ENCODE data around the gene GFER. TPM values are rescaled to one million over a fixed set of nuclear protein-coding genes. Genes with fewer than 3 reads are reported as not detected.

Gene GFER
- total RNA-seq, 4 donors from 2014 or later, result 13.4 to 20.2 (median 18.1) TPM

DNA sequence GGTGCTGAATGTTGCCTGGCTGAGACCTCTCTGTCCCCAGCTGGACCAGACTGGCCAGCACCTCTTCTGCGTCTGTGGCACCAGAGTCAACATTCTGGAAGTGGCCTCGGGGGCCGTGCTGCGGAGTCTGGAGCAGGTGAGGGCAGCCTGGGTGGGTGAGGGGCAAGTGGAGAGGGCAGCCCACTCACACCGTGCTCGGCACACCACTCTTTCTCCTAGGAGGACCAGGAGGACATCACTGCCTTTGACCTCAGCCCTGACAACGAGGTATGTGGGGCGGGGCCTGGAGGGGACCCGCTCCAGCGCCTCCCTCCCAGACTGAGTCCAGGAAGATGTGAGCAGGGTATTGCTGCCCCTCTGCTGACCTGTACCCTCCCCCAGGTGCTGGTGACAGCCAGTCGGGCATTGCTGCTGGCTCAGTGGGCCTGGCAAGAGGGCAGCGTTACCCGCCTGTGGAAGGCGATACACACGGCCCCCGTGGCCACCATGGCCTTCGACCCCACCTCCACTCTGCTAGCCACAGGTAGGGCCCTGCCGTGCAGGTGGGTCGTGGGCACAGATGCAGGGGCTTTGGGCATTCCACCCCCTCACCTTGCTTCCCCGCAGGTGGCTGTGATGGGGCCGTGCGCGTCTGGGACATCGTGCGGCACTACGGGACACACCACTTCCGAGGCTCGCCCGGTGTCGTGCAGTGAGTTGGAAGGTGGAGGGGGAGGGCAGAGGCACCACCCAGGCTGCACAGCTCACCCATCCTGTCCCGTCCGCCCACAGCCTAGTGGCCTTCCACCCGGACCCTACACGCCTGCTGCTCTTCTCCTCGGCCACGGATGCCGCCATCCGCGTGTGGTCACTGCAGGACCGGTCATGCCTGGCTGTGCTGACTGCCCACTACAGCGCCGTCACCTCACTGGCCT lies 9.6 kb upstream of the GFER start:
- Histone ChIP-seq H3K4me3 (no peak overlapping the region), H3K27me3 (peaks cover 0 to 20% of the 10 kb centered on the region in 2 donors), H3K9me3 (no peaks in the 10 kb centered on the region), H3K36me3 (peaks cover 0 to 56% (median 36%) of the 10 kb centered on the region in 3 donors), H3K27ac (no peak overlapping the region), H3K4me1 (peaks cover 0 to 32% (median 21%) of the 10 kb centered on the region in 4 donors)
- no peak for TF ChIP-seq POLR2A (IDR thresholded peaks at IDR 0.05)
- no peak for TF ChIP-seq EP300 (IDR thresholded peaks at IDR 0.05)
- TF ChIP-seq, protein P1, sequence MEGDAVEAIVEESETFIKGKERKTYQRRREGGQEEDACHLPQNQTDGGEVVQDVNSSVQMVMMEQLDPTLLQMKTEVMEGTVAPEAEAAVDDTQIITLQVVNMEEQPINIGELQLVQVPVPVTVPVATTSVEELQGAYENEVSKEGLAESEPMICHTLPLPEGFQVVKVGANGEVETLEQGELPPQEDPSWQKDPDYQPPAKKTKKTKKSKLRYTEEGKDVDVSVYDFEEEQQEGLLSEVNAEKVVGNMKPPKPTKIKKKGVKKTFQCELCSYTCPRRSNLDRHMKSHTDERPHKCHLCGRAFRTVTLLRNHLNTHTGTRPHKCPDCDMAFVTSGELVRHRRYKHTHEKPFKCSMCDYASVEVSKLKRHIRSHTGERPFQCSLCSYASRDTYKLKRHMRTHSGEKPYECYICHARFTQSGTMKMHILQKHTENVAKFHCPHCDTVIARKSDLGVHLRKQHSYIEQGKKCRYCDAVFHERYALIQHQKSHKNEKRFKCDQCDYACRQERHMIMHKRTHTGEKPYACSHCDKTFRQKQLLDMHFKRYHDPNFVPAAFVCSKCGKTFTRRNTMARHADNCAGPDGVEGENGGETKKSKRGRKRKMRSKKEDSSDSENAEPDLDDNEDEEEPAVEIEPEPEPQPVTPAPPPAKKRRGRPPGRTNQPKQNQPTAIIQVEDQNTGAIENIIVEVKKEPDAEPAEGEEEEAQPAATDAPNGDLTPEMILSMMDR (IDR thresholded peaks at IDR 0.05), result no peak
- no peak for DNase-seq (ENCODE audit: low spot score in 2 of 2)
- 90 to 92% methylated on average over 27 to 31 of the region's 42 CpGs for WGBS, 2 donors

DNA sequence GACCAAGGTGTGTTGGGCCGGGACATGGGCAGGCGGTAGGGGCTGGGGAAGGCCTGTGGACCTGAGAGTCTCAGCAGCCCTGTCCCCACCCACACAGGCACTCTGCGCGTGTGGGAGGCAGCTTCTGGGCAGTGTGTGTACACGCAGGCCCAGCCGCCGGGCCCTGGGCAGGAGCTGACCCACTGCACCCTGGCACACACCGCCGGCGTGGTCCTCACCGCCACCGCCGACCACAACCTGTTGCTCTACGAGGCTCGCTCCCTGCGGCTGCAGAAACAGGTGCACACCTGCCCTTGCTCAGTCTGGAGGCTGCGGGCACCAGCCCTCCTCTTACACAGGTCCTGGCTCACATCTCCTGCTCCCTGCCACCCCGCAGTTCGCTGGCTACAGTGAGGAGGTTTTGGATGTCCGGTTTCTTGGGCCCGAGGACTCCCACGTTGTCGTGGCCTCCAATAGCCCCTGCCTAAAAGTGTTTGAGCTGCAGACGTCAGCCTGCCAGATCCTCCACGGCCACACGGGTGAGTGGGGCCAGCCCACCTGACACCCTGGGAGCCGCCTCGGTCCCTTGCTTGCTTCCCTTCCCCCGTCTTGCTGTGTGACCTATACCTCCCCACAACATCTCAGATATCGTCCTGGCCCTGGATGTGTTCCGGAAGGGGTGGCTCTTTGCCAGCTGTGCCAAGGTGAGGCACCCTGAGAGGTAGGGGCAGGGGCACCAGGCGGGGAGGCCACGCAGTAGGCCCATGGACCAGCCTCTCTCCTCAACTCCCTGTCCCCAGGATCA lies 8.4 kb upstream of the GFER start:
- Histone ChIP-seq H3K4me1 (peaks cover 0 to 44% (median 24%) of the 10 kb centered on the region in 4 donors), H3K9me3 (no peaks in the 10 kb centered on the region), H3K27me3 (peaks cover 0 to 32% of the 10 kb centered on the region in 2 donors), H3K27ac (no peak overlapping the region), H3K36me3 (peaks cover 0 to 58% (median 36%) of the 10 kb centered on the region in 3 donors), H3K4me3 (no peak overlapping the region)
- no peak for DNase-seq (ENCODE audit: low spot score in 2 of 2)
- WGBS, 2 donors, result 92 to 95% methylated on average over 25 to 26 of the region's 33 CpGs
- TF ChIP-seq, protein P1 (IDR thresholded peaks at IDR 0.05), result no peak
- TF ChIP-seq POLR2A (IDR thresholded peaks at IDR 0.05), result no peak
- TF ChIP-seq EP300 (IDR thresholded peaks at IDR 0.05), result no peak

DNA sequence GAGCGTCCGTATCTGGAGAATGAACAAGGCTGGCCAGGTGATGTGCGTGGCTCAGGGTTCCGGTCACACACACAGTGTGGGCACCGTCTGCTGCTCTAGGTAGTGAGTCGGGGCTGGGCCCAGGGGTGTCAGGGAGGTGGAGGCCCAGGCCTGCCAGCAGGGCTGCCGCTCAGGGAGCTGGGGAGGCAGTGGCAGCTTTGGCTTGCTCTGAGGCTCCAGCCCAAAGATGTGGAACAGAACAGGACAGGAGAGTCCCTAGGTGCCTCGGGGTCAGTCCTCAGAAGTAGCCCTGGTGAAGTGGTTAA lies 7.8 kb upstream of the GFER start:
- 93 to 96% methylated on average over 7 to 8 of the region's 8 CpGs for WGBS, 2 donors
- H3K4me1 ChIP-seq, result peaks cover 0 to 40% (median 19%) of the 10 kb centered on the region in 4 donors

DNA sequence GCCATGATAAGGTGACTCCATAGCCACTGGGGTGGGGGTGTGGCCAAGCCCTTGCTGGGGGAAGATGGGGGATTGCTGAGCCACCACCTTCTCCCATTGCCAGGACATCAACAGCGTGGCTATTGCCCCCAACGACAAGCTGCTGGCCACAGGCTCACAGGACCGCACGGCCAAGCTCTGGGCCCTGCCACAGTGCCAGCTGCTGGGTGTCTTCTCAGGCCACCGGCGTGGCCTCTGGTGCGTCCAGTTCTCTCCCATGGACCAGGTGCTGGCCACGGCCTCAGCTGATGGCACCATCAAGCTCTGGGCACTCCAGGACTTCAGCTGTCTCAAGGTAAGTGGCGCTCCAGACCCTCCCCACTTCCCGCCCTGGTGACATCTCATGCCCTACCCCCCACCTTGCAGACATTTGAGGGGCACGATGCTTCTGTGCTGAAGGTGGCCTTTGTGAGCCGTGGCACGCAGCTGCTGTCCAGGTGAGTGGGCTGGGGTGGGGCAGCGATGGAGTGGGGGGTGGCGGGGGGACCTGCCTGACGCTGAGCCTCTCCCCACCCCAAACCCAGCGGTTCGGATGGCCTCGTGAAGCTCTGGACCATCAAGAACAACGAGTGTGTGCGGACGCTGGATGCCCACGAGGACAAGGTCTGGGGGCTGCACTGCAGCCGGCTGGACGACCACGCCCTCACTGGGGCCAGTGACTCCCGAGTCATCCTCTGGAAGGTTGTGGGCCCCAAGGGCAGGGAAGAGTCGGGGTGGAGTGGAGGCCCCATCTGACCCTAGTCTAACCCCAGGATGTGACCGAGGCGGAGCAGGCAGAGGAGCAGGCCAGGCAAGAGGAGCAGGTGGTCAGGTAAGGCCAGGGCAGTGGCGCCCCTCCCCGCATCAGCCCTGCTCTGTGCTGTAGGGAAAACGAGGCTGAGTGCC lies 6.8 kb upstream of the GFER start:
- TF ChIP-seq EP300 (IDR thresholded peaks at IDR 0.05) (no peak), POLR2A (IDR thresholded peaks at IDR 0.05) (no peak)
- TF ChIP-seq, protein P1 (IDR thresholded peaks at IDR 0.05), result no peak
- Histone ChIP-seq H3K36me3 (peaks cover 0 to 58% (median 36%) of the 10 kb centered on the region in 3 donors), H3K4me1 (peaks cover 0 to 36% (median 17%) of the 10 kb centered on the region in 4 donors), H3K4me3 (no peak overlapping the region), H3K9me3 (no peaks in the 10 kb centered on the region), H3K27me3 (peaks cover 0 to 48% of the 10 kb centered on the region in 2 donors), H3K27ac (no peak overlapping the region)
- WGBS, 2 donors, result 86 to 93% methylated on average over 23 to 29 of the region's 33 CpGs
- no peak for DNase-seq (ENCODE audit: low spot score in 2 of 2)

More for the DNA sequence above, 7.8 kb upstream of the GFER start:
- no peak for DNase-seq (ENCODE audit: low spot score in 2 of 2)
- no peak for TF ChIP-seq EP300 (IDR thresholded peaks at IDR 0.05)
- TF ChIP-seq, protein P1 (IDR thresholded peaks at IDR 0.05), result no peak
- TF ChIP-seq POLR2A (IDR thresholded peaks at IDR 0.05), result no peak
- Histone ChIP-seq H3K27ac (no peak overlapping the region), H3K36me3 (peaks cover 0 to 58% (median 36%) of the 10 kb centered on the region in 3 donors), H3K9me3 (no peaks in the 10 kb centered on the region), H3K27me3 (peaks cover 0 to 37% of the 10 kb centered on the region in 2 donors), H3K4me3 (no peak overlapping the region)

Measured in tibial nerve (tissue), 4 donors.